ENCODE results near the gene TBC1D1. TPM values are rescaled to one million over a fixed set of nuclear protein-coding genes. Genes with fewer than 3 reads are reported as not detected.

TBC1D1 gene
- total and polyA plus RNA-seq, 2 experiments from 2014 or later, result 53.9 to 151 TPM

- H3K4me3 ChIP-seq, result no peak overlapping the region
- peak; percentile 80 for DNase-seq (ENCODE audit: low spot score)
- 0 out of 3 replicates have a peak overlapping the region, but pooled peaks have one; percentile 28 for H3K4me3 Mint-ChIP-seq
These were observed 240.6 kb downstream of the TBC1D1 start for GRCh38 chr4:38131371-38132091.

More at GRCh38 chr4:38131371-38132091, 240.6 kb downstream of the TBC1D1 start:
- Histone ChIP-seq H3K9me2 (ENCODE audit: insufficient read depth) (no peaks in the 10 kb centered on the region), H3K4me2 (peak overlapping the region; percentile 57), H3K27me3 (ENCODE audit: insufficient read depth) (peaks cover 41% of the 10 kb centered on the region), H3K79me2 (replicated peaks; ENCODE audit: insufficient read depth) (no peaks in the 10 kb centered on the region), H3K4me1 (ENCODE audit: insufficient read depth) (peaks cover 33% of the 10 kb centered on the region), H3F3A (replicated peaks; ENCODE audit: low read depth) (no peaks in the 10 kb centered on the region), H4K20me1 (replicated peaks; ENCODE audit: insufficient read depth) (peaks cover 19% of the 10 kb centered on the region), H3K27ac (ENCODE audit: low read depth) (no peak overlapping the region), H2AFZ (no peak overlapping the region), H3K36me3 (ENCODE audit: insufficient read depth) (0 out of 2 replicates have a peak, but pooled peaks cover 6% of the 10 kb centered on the region)
- Mint-ChIP-seq H3K27ac (no peak overlapping the region), H3K9me3 (no peaks in the 10 kb centered on the region; the same call in 2 of the 3 replicates), H3K4me1 (peaks cover 52% of the 10 kb centered on the region), H3K27me3 (ENCODE audit: insufficient read depth, low read depth, poor library complexity) (peaks cover 34% of the 10 kb centered on the region), H3K36me3 (ENCODE audit: low read depth) (peaks cover 26% of the 10 kb centered on the region)
- ATAC-seq, result peak; percentile 77
- no peak for TF ChIP-seq ZNF331 (CRISPR knock-in tag; IDR thresholded peaks at IDR 0.05; ENCODE audit: low read depth)
- TF ChIP-seq CREB1 (CRISPR knock-in tag; IDR thresholded peaks at IDR 0.05; ENCODE audit: low read depth), result no peak
- no peak for TF ChIP-seq EZH2phosphoT487 (IDR thresholded peaks at IDR 0.05; ENCODE audit: unreplicated experiment)
- TF ChIP-seq REST (IDR thresholded peaks at IDR 0.05; ENCODE audit: unreplicated experiment), result no peak
- TF ChIP-seq ZNF114 (CRISPR knock-in tag; IDR thresholded peaks at IDR 0.05), result no peak
- TF ChIP-seq ZNF462 (CRISPR knock-in tag; IDR thresholded peaks at IDR 0.05), result no peak
- no peak for TF ChIP-seq ETS1 (IDR thresholded peaks at IDR 0.05)
- TF ChIP-seq EZH2 (IDR thresholded peaks at IDR 0.05; ENCODE audit: low read depth, unreplicated experiment), result no peak

All from GM23338 (cell line).